UCSD-AML1 (cell line): Measurements from ENCODE around the gene SELENOO.
A peak's percentile ranks its signal among the peaks of the same experiment; 100 is the strongest.

ENCODE experiments used
- DNase-seq: peaks from one replicate; lab custom pipeline; 2025; ENCODE audit not compliant: unreplicated experiment; lab: John Stamatoyannopoulos, UW

SELENOO gene

GRCh38 chr22:50215297-50216054 lies 14.7 kb downstream of the SELENOO start:
- DNase-seq: no peak

GRCh38 chr22:50216055-50216683 lies 15.4 kb downstream of the SELENOO start:
- DNase-seq: no peak

- no peak for DNase-seq
Observed at GRCh38 chr22:50216684-50217520, 16.1 kb downstream of the SELENOO start.

- no peak for DNase-seq
Observed at GRCh38 chr22:50217543-50218152, 16.8 kb downstream of the SELENOO start.

- no peak for DNase-seq
Observed at GRCh38 chr22:50218153-50218995, 17.6 kb downstream of the SELENOO start.

GRCh38 chr22:50218996-50219727 lies 18.4 kb downstream of the SELENOO start:
- peak; percentile 22 for DNase-seq

- DNase-seq: no peak
Observed at GRCh38 chr22:50219800-50220602, 19.2 kb downstream of the SELENOO start.

GRCh38 chr22:50220603-50221409 lies 20.0 kb downstream of the SELENOO start:
- DNase-seq: no peak

- no peak for DNase-seq
Observed at GRCh38 chr22:50221410-50222300, 20.8 kb downstream of the SELENOO start.

- DNase-seq: no peak
Observed at GRCh38 chr22:50222508-50222907, 21.7 kb downstream of the SELENOO start.

GRCh38 chr22:50224071-50224470 lies 23.3 kb downstream of the SELENOO start:
- no peak for DNase-seq

GRCh38 chr22:50225200-50225969 lies 24.6 kb downstream of the SELENOO start:
- DNase-seq: no peak

GRCh38 chr22:50226063-50226874 lies 25.5 kb downstream of the SELENOO start:
- DNase-seq: no peak

- no peak for DNase-seq
Observed at GRCh38 chr22:50226875-50227165, 26.0 kb downstream of the SELENOO start.

- DNase-seq: no peak
Observed at GRCh38 chr22:50227579-50228215, 26.9 kb downstream of the SELENOO start.
